Measurements from ENCODE around the gene BTBD9. TPM values are rescaled to one million over a fixed set of nuclear protein-coding genes. Genes with fewer than 3 reads are reported as not detected.

Gene BTBD9
- total RNA-seq, 1 experiment from 2014 or later = 8.9 TPM

DNA sequence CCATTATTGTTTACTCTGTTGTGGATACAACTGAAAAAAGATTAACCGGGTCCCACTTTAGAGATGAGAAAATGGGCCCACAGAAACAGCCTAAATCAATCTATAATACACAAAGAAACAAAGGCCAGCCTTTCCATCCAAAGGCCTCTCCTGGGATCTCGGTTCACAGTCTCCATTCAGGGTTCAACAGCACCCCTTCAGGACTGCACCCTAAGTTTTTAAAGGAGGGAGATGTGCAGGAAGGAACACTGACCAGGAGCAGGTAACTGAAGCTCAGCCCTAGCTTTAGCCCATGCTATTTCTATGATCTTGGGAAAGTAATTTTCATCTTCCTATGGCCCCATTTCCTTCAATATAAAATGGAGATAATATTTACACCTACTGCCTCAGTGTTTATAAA, 147.7 kb downstream of the BTBD9 start:
- H4K20me1 ChIP-seq (ENCODE audit: control insufficient read depth, insufficient read depth, insufficient read length) = no peaks in the 10 kb centered on the region
- H2AK5ac ChIP-seq (ENCODE audit: insufficient read length, low read length) = no peak overlapping the region
- H3K14ac ChIP-seq (ENCODE audit: insufficient read depth, low read length) = no peak overlapping the region
- H3K79me2 ChIP-seq (ENCODE audit: insufficient read depth, low read length) = no peaks in the 10 kb centered on the region
- H3K9me3 Mint-ChIP-seq = no peaks in the 10 kb centered on the region
- no peak overlapping the region for H2BK5ac ChIP-seq (ENCODE audit: insufficient read length, low read length)
- no peak overlapping the region for H3K18ac ChIP-seq (ENCODE audit: insufficient read length, low read depth, low read length)
- no peak overlapping the region for H3K27ac Mint-ChIP-seq
- no peak overlapping the region for H3K4me3 Mint-ChIP-seq
- H3K9me3 ChIP-seq (ENCODE audit: control insufficient read depth, low read depth, low read length) = no peaks in the 10 kb centered on the region
- H3K36me3 Mint-ChIP-seq (ENCODE audit: insufficient read depth in 1 of 3, low read depth in 3 of 3) = no peaks in the 10 kb centered on the region
- no peak overlapping the region for H4K5ac ChIP-seq (ENCODE audit: insufficient read length, low read depth, low read length)
- no peak overlapping the region for H3T11ph ChIP-seq (ENCODE audit: low read length)
- no peak overlapping the region for H3K56ac ChIP-seq (ENCODE audit: insufficient read length, low read depth, low read length)
- no peak overlapping the region for H2AFZ ChIP-seq (ENCODE audit: low read length)
- no peak overlapping the region for H3K9ac ChIP-seq (ENCODE audit: extremely low read depth, insufficient read length, low read length)
- no peaks in the 10 kb centered on the region for H3K79me1 ChIP-seq (ENCODE audit: insufficient read depth, low read depth, low read length, poor library complexity, severe bottlenecking)
- no peak overlapping the region for H3K23ac ChIP-seq (ENCODE audit: insufficient read length, low read depth, low read length)
- H2BK12ac ChIP-seq (ENCODE audit: insufficient read length, low read depth, low read length) = no peak overlapping the region
- H3K4me2 ChIP-seq (ENCODE audit: insufficient read depth, insufficient read length, low read length) = no peak overlapping the region
- H3K27me3 ChIP-seq (ENCODE audit: insufficient read depth, low read length) = no peaks in the 10 kb centered on the region
- H3K27ac ChIP-seq (ENCODE audit: insufficient read length, low read depth, low read length) = no peak overlapping the region
- H4K91ac ChIP-seq (ENCODE audit: insufficient read length, low read depth, low read length) = no peak overlapping the region
- H2BK15ac ChIP-seq (ENCODE audit: low read depth, low read length) = no peak overlapping the region
- H3K4me1 Mint-ChIP-seq = peaks cover 0 to 7% of the 10 kb centered on the region in 2 experiments; a peak in 3 of 4 replicates
- WGBS (ENCODE audit: extremely low coverage, insufficient read length, low lambda C conversion rate) = no CpG with 5 or more reads among the region's 2 CpGs
- H2BK20ac ChIP-seq (ENCODE audit: low read depth, low read length, poor library complexity, severe bottlenecking) = no peak overlapping the region
- no peaks in the 10 kb centered on the region for H3K4me1 ChIP-seq (ENCODE audit: insufficient read depth, low read length)
- H3K23me2 ChIP-seq (ENCODE audit: insufficient read length, low read depth, low read length, poor library complexity, severe bottlenecking) = no peaks in the 10 kb centered on the region
- no peak overlapping the region for H2BK120ac ChIP-seq (ENCODE audit: low read depth, low read length, poor library complexity, severe bottlenecking)
- TF ChIP-seq, protein P1, sequence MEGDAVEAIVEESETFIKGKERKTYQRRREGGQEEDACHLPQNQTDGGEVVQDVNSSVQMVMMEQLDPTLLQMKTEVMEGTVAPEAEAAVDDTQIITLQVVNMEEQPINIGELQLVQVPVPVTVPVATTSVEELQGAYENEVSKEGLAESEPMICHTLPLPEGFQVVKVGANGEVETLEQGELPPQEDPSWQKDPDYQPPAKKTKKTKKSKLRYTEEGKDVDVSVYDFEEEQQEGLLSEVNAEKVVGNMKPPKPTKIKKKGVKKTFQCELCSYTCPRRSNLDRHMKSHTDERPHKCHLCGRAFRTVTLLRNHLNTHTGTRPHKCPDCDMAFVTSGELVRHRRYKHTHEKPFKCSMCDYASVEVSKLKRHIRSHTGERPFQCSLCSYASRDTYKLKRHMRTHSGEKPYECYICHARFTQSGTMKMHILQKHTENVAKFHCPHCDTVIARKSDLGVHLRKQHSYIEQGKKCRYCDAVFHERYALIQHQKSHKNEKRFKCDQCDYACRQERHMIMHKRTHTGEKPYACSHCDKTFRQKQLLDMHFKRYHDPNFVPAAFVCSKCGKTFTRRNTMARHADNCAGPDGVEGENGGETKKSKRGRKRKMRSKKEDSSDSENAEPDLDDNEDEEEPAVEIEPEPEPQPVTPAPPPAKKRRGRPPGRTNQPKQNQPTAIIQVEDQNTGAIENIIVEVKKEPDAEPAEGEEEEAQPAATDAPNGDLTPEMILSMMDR (conservative IDR thresholded peaks at IDR 0.05) = no peak; the same call in 2 of the 3 replicates
- no peak overlapping the region for H3K4ac ChIP-seq (ENCODE audit: low read depth, low read length)
- H3K27me3 Mint-ChIP-seq (ENCODE audit: low read depth) = no peaks in the 10 kb centered on the region
- no peak overlapping the region for H4K8ac ChIP-seq (replicated peaks; ENCODE audit: insufficient read length, low read depth, low read length)
- DNase-seq = no peak

Data from H9 (cell line).